ENCODE data around the gene LAMA2. TPM values are rescaled to one million over a fixed set of nuclear protein-coding genes. Genes with fewer than 3 reads are reported as not detected.
A peak's percentile ranks its signal among the peaks of the same experiment; 100 is the strongest.

The LAMA2 gene
- total RNA-seq, 1 experiment from 2014 or later, result 0.04 TPM

- Histone ChIP-seq H3K4me3 (ENCODE audit: low read length) (no peak overlapping the region), H3K4me1 (ENCODE audit: low read length) (no peaks in the 10 kb centered on the region), H3K4me2 (ENCODE audit: low read depth, low read length, poor library complexity, severe bottlenecking) (no peak overlapping the region), H3K9me2 (replicated peaks; ENCODE audit: insufficient read depth, low read length) (no peaks in the 10 kb centered on the region), H3K79me2 (ENCODE audit: low read length) (no peaks in the 10 kb centered on the region), H3K36me3 (ENCODE audit: insufficient read depth, low read length) (no peaks in the 10 kb centered on the region), H2AFZ (ENCODE audit: low read length) (no peak overlapping the region), H3K9me3 (ENCODE audit: low read length) (no peaks in the 10 kb centered on the region), H3K27me3 (ENCODE audit: low read length) (no peaks in the 10 kb centered on the region), H4K20me1 (ENCODE audit: insufficient read depth, low read depth, low read length) (no peaks in the 10 kb centered on the region), H3K27ac (ENCODE audit: low read length) (no peak overlapping the region), H3K9ac (ENCODE audit: low read length) (no peak overlapping the region)
- DNase-seq, result no peak
Observed at GRCh38 chr6:129359811-129360681, 477.1 kb downstream of the LAMA2 start.

- Histone ChIP-seq H4K20me1 (ENCODE audit: insufficient read depth, low read depth, low read length) (no peaks in the 10 kb centered on the region), H3K27me3 (ENCODE audit: low read length) (no peaks in the 10 kb centered on the region), H3K4me2 (ENCODE audit: low read depth, low read length, poor library complexity, severe bottlenecking) (no peak overlapping the region), H3K9ac (ENCODE audit: low read length) (no peak overlapping the region), H3K36me3 (ENCODE audit: insufficient read depth, low read length) (no peaks in the 10 kb centered on the region), H3K4me1 (ENCODE audit: low read length) (no peaks in the 10 kb centered on the region), H2AFZ (ENCODE audit: low read length) (no peak overlapping the region), H3K9me2 (replicated peaks; ENCODE audit: insufficient read depth, low read length) (no peaks in the 10 kb centered on the region), H3K4me3 (ENCODE audit: low read length) (no peak overlapping the region), H3K79me2 (ENCODE audit: low read length) (no peaks in the 10 kb centered on the region), H3K9me3 (ENCODE audit: low read length) (no peaks in the 10 kb centered on the region), H3K27ac (ENCODE audit: low read length) (no peak overlapping the region)
- DNase-seq, result no peak
Observed at GRCh38 chr6:129360682-129360955, 477.7 kb downstream of the LAMA2 start.

- H4K20me1 ChIP-seq (ENCODE audit: insufficient read depth, low read depth, low read length), result no peaks in the 10 kb centered on the region
- no peak overlapping the region for H3K27ac ChIP-seq (ENCODE audit: low read length)
- no peak for DNase-seq
- no peak overlapping the region for H3K9ac ChIP-seq (ENCODE audit: low read length)
- H3K36me3 ChIP-seq (ENCODE audit: insufficient read depth, low read length), result no peaks in the 10 kb centered on the region
- H3K4me1 ChIP-seq (ENCODE audit: low read length), result no peaks in the 10 kb centered on the region
- H3K79me2 ChIP-seq (ENCODE audit: low read length), result no peaks in the 10 kb centered on the region
- H3K27me3 ChIP-seq (ENCODE audit: low read length), result no peaks in the 10 kb centered on the region
- H3K9me3 ChIP-seq (ENCODE audit: low read length), result no peaks in the 10 kb centered on the region
- H2AFZ ChIP-seq (ENCODE audit: low read length), result no peak overlapping the region
- no peak overlapping the region for H3K4me2 ChIP-seq (ENCODE audit: low read depth, low read length, poor library complexity, severe bottlenecking)
- no peaks in the 10 kb centered on the region for H3K9me2 ChIP-seq (replicated peaks; ENCODE audit: insufficient read depth, low read length)
- H3K4me3 ChIP-seq (ENCODE audit: low read length), result no peak overlapping the region
Observed at GRCh38 chr6:129364037-129364436, 481.1 kb downstream of the LAMA2 start.

- Histone ChIP-seq H4K20me1 (ENCODE audit: insufficient read depth, low read depth, low read length) (no peaks in the 10 kb centered on the region), H2AFZ (ENCODE audit: low read length) (no peak overlapping the region), H3K9me2 (replicated peaks; ENCODE audit: insufficient read depth, low read length) (no peaks in the 10 kb centered on the region), H3K36me3 (ENCODE audit: insufficient read depth, low read length) (no peaks in the 10 kb centered on the region), H3K27me3 (ENCODE audit: low read length) (no peaks in the 10 kb centered on the region), H3K4me2 (ENCODE audit: low read depth, low read length, poor library complexity, severe bottlenecking) (no peak overlapping the region), H3K4me3 (ENCODE audit: low read length) (no peak overlapping the region), H3K9ac (ENCODE audit: low read length) (no peak overlapping the region), H3K79me2 (ENCODE audit: low read length) (no peaks in the 10 kb centered on the region), H3K27ac (ENCODE audit: low read length) (no peak overlapping the region), H3K4me1 (ENCODE audit: low read length) (no peaks in the 10 kb centered on the region), H3K9me3 (ENCODE audit: low read length) (no peaks in the 10 kb centered on the region)
- DNase-seq, result no peak
Observed at GRCh38 chr6:129364767-129365166, 481.8 kb downstream of the LAMA2 start.

- H3K36me3 ChIP-seq (ENCODE audit: insufficient read depth, low read length), result no peaks in the 10 kb centered on the region
- H3K4me2 ChIP-seq (ENCODE audit: low read depth, low read length, poor library complexity, severe bottlenecking), result no peak overlapping the region
- H3K9me3 ChIP-seq (ENCODE audit: low read length), result no peaks in the 10 kb centered on the region
- H2AFZ ChIP-seq (ENCODE audit: low read length), result no peak overlapping the region
- no peaks in the 10 kb centered on the region for H4K20me1 ChIP-seq (ENCODE audit: insufficient read depth, low read depth, low read length)
- H3K9me2 ChIP-seq (replicated peaks; ENCODE audit: insufficient read depth, low read length), result no peaks in the 10 kb centered on the region
- DNase-seq, result no peak
- no peak overlapping the region for H3K27ac ChIP-seq (ENCODE audit: low read length)
- no peak overlapping the region for H3K4me3 ChIP-seq (ENCODE audit: low read length)
- no peaks in the 10 kb centered on the region for H3K79me2 ChIP-seq (ENCODE audit: low read length)
- H3K27me3 ChIP-seq (ENCODE audit: low read length), result no peaks in the 10 kb centered on the region
- no peak overlapping the region for H3K9ac ChIP-seq (ENCODE audit: low read length)
- no peaks in the 10 kb centered on the region for H3K4me1 ChIP-seq (ENCODE audit: low read length)
Observed at GRCh38 chr6:129368076-129368475, 485.1 kb downstream of the LAMA2 start.

- Histone ChIP-seq H3K9me2 (replicated peaks; ENCODE audit: insufficient read depth, low read length) (no peaks in the 10 kb centered on the region), H3K9ac (ENCODE audit: low read length) (no peak overlapping the region), H3K4me2 (ENCODE audit: low read depth, low read length, poor library complexity, severe bottlenecking) (no peak overlapping the region), H3K4me3 (ENCODE audit: low read length) (no peak overlapping the region), H4K20me1 (ENCODE audit: insufficient read depth, low read depth, low read length) (no peaks in the 10 kb centered on the region), H3K79me2 (ENCODE audit: low read length) (no peaks in the 10 kb centered on the region), H2AFZ (ENCODE audit: low read length) (no peak overlapping the region), H3K4me1 (ENCODE audit: low read length) (no peaks in the 10 kb centered on the region), H3K27ac (ENCODE audit: low read length) (no peak overlapping the region), H3K9me3 (ENCODE audit: low read length) (no peaks in the 10 kb centered on the region), H3K36me3 (ENCODE audit: insufficient read depth, low read length) (no peaks in the 10 kb centered on the region), H3K27me3 (ENCODE audit: low read length) (no peaks in the 10 kb centered on the region)
- no peak for DNase-seq
Observed at GRCh38 chr6:129368970-129369369, 486.0 kb downstream of the LAMA2 start.

GRCh38 chr6:129369737-129370136 lies 486.8 kb downstream of the LAMA2 start:
- Histone ChIP-seq H3K4me3 (ENCODE audit: low read length) (no peak overlapping the region), H4K20me1 (ENCODE audit: insufficient read depth, low read depth, low read length) (no peaks in the 10 kb centered on the region), H3K4me2 (ENCODE audit: low read depth, low read length, poor library complexity, severe bottlenecking) (no peak overlapping the region), H3K4me1 (ENCODE audit: low read length) (no peaks in the 10 kb centered on the region), H3K9me3 (ENCODE audit: low read length) (no peaks in the 10 kb centered on the region), H3K9ac (ENCODE audit: low read length) (no peak overlapping the region), H3K36me3 (ENCODE audit: insufficient read depth, low read length) (no peaks in the 10 kb centered on the region), H3K27ac (ENCODE audit: low read length) (no peak overlapping the region), H3K27me3 (ENCODE audit: low read length) (no peaks in the 10 kb centered on the region), H3K79me2 (ENCODE audit: low read length) (no peaks in the 10 kb centered on the region), H2AFZ (ENCODE audit: low read length) (no peak overlapping the region), H3K9me2 (replicated peaks; ENCODE audit: insufficient read depth, low read length) (no peaks in the 10 kb centered on the region)
- no peak for DNase-seq

GRCh38 chr6:129370268-129370916 lies 487.5 kb downstream of the LAMA2 start:
- Histone ChIP-seq H3K4me2 (ENCODE audit: low read depth, low read length, poor library complexity, severe bottlenecking) (no peak overlapping the region), H3K79me2 (ENCODE audit: low read length) (no peaks in the 10 kb centered on the region), H3K27me3 (ENCODE audit: low read length) (no peaks in the 10 kb centered on the region), H4K20me1 (ENCODE audit: insufficient read depth, low read depth, low read length) (no peaks in the 10 kb centered on the region), H3K9ac (ENCODE audit: low read length) (no peak overlapping the region), H3K4me1 (ENCODE audit: low read length) (no peaks in the 10 kb centered on the region), H3K27ac (ENCODE audit: low read length) (no peak overlapping the region), H3K9me3 (ENCODE audit: low read length) (no peaks in the 10 kb centered on the region), H3K9me2 (replicated peaks; ENCODE audit: insufficient read depth, low read length) (no peaks in the 10 kb centered on the region), H3K36me3 (ENCODE audit: insufficient read depth, low read length) (no peaks in the 10 kb centered on the region), H3K4me3 (ENCODE audit: low read length) (no peak overlapping the region), H2AFZ (ENCODE audit: low read length) (no peak overlapping the region)
- peak; percentile 66 for DNase-seq
